ENCODE results near the gene NOTCH2NLA.
"Not testable (repeated sequence)": the region's sequence is repeated elsewhere in the genome, so short reads cannot be mapped to it uniquely, and the experiment has no call there.

- TF ChIP-seq CTCF, POLR2A (IDR thresholded peaks at IDR 0.05): not testable (repeated sequence)
These were observed 49.5 kb upstream of the NOTCH2NLA start for GRCh38 chr1:146278346-146278745.

Measured in right lobe of liver (tissue), 4 donors.